GM21515 (cell line): Measurements from ENCODE around the gene CLUH.
"Not testable (repeated sequence)": the region's sequence is repeated elsewhere in the genome, so short reads cannot be mapped to it uniquely, and the experiment has no call there.

Experiments used
- ATAC-seq: cut with Tn5 transposase; IDR thresholded peaks from one replicate; pipeline ENCODE4 v1.9.1; 2021; ENCODE audit not compliant: unreplicated experiment

CLUH gene

GRCh38 chr17:2703606-2704005 is 8.0 kb downstream of the CLUH start:
- no peak for ATAC-seq

- no peak for ATAC-seq
These were observed 8.4 kb downstream of the CLUH start for GRCh38 chr17:2703181-2703580.

DNA sequence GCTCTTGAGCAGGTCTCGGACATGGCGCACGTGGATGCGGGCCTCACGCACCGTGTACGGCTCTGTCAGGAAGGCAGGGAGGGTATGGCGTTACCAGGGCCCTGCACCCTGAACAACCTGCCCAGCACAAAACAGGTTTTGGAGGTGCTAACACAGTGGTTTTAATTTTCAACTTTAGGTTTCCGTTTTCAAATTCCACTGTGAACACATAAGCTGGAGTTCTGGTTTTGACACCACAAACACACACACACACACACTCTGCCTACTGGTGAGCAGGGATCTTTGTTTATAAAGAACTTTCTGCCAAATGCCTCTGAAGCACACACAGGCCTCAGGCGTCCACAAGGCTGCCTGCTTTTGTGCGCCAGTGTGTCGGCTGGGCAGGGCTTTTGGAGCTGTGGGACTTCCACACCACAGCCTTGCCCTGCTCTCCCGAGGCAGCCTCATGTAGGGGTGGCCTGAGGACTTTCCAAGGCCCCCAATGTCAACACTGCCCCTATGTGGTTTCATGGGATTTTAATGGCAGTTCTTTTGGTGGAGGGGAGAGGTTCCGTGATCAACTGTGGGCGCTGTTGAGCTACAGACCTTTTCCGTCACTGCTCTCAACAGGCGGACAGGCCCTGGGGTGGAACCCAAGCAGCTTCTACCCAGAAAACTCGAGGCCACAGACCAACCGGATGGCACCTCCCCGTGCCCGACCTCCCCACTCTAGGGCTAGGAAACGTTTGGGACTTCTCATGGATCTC is 9.4 kb downstream of the CLUH start:
- no peak for ATAC-seq

GRCh38 chr17:2701161-2701995 is 10.2 kb downstream of the CLUH start:
- no peak for ATAC-seq

- no peak for ATAC-seq
These were observed 10.9 kb downstream of the CLUH start for GRCh38 chr17:2700491-2701141.

- ATAC-seq: no peak
These were observed 11.5 kb downstream of the CLUH start for GRCh38 chr17:2700030-2700490.

DNA sequence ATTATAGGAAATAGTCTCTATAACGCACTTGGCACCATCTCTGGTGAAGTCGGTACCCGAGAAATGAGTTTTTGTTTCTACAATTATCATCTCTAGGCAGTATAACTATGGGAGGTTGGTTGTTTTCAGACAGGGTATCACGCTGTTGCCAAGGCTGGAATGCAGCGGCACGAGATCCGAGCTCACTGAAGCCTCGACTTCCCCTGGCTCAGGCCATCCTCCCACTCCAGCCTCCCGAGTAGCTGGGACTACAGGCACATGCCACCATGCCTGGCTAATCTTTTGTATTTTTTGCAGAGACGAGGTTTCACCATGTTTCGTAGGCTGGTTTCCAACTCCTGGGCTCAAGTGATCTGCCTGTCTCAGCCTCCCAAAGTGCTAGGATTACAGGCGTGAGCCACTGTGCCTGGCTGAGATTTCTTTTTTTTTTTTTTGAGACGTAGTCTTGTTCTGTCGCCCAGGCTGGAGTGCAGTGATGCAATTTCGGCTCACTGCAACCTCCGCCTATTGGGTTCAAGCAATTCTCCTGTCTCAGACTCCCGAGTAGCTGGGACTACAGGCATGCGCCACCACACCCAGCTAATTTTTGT is 12.3 kb downstream of the CLUH start:
- ATAC-seq: not testable (repeated sequence)

- ATAC-seq: no peak
These were observed 13.9 kb downstream of the CLUH start for GRCh38 chr17:2697611-2698162.

- no peak for ATAC-seq
These were observed 15.4 kb downstream of the CLUH start for GRCh38 chr17:2695961-2696760.

- ATAC-seq: no peak
These were observed 16.2 kb downstream of the CLUH start for GRCh38 chr17:2695243-2695960.

- no peak for ATAC-seq
These were observed 17.0 kb downstream of the CLUH start for GRCh38 chr17:2694381-2695242.

DNA sequence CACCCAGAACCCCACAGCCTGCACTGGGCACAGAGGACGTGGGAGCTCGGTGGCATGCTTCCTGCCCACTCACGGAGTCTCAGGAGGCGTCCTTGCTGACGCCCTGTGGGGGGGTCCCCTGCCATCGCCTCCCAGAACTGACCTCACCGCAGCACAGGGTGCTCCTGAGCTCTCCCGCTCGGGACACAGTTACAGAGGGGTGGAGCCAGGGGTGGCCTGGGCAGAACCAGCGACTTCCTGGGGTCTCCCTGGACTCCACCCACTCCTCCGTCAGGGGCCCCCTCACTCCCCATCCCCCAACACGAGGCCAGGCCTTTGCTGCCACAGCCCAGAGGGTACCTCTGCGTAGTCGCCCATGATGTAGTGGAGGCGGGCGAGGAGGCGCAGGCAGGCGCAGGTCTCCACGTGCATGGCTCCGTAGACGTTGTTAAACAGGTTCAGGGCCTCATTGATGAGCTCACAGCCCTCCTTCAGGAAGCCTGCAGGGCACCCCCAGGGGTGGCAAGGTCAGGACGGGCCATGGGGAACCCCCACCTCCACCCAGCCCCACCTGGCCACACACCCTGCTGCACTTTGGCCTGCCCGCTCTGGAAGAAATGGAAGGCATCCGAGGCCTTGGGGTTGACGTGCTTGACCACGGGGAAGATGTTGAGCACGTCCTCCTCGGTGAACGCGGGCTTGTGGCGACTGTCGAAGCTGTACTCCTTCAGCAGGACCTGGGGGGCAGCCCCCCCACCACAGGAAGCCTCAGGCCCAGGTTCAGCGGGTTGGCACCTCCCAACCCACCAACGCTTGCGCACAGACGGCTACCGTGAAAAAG is 17.8 kb downstream of the CLUH start:
- ATAC-seq: no peak

DNA sequence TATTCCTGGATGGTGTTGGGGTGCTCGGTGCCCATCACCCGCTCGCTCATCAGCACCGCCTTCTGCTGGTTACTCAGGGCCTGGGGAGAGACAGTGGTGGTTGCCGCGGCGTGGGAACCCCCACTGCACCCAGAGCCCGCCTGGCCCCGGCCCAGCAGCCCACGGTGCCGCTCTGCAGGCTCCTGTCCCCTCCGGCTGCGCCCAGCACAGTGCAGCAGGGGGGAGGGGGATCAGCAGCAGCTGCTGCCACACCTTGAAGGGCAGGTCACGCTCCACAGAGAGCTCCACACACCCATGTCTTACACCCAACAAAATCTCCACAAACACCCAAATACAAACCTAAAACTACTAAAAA is 18.8 kb downstream of the CLUH start:
- no peak for ATAC-seq

DNA sequence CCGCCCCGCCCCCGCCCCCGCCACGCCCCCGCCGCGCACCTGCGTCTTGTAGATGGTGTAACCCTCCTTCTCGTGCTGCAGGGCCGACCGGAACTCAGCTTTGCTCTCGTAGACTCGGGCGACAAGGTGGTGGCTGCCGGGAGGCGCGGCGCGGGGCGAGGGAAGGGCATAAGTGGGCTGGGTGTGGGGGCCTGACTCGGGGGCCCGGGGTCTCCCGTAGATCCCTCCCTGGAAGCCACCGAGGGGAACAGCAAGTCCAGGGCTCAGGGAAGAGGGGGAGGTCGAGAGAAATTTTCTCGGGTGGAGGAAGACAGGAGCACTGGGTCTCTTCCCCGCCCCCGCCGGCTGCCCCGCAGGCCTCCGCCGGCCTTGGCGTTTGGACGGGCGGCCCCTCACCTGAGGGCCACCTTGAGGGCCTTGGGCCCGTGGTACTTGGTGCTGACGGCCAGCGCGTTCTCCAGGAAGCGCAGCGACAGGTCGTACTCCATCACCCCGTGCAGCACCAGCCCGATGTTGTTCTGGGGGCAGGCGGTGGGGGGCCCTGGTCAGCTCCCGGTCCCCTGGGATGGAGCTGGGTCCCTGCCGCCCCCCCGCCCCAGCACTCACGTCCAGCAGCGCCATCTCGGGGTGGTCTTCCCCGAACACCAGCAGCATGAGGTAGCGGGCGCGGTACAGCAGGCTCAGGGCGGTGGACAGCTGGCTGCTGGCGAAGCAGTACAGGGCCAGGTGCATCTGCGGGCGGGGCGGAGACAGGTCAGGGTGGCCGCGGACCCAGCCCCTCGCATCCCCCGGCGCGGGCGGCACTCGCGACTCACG is 19.4 kb downstream of the CLUH start:
- ATAC-seq: no peak

DNA sequence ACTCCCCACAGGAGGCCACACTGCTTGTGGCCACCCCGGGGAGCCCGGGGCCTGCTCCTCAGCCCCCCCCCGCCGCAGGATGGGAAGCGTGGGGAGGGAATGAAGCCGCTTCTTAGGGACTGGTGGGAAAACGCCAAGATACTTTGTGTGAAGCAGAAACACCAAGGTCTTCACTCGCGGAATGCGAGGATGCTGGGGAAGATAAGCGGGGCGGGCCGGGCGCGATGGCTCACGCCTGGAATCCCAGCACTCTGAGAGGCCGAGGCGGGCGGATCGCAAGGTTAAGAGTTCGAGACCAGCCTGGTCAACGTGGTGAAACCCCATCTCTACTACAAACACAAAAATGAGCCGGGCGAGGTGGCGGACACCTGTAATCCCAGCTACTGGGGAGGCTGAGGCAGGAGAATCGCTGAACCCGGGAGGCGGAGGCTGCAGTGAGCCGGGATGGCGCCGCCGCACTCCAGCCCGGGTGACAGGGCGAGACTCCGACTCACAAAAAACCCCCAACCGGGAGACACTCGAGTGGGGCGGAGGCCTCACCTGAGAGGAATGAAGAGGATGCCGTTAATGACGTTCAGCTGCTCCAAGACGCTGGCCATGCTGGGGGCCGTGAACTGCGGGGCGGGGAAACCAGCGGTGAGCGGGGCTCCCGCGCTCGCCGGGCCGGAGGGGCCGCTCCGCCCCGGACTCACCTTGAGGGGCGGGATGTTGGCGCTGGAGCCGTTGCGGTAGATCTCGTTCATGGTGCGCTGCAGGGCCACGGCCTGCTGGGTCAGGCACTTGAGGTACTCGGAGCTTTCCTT is 20.3 kb downstream of the CLUH start:
- no peak for ATAC-seq
